PC-9 (cell line): ENCODE results near the gene EFNA4. TPM values are rescaled to one million over a fixed set of nuclear protein-coding genes. Genes with fewer than 3 reads are reported as not detected.
A peak's percentile ranks its signal among the peaks of the same experiment; 100 is the strongest.

Experiments used
- BruUV-seq: library from RNA; stranded (reverse); fragments of 400-500 nt; replicated peaks from 2 replicates; lab custom pipeline; 2021; lab: Mats Ljungman, UMichigan
- CTCF ChIA-PET: fragments of 300-600 bp; sonication (Branson Sonifier 250); formaldehyde crosslinking; loops from one replicate; lab custom pipeline; 2022; ENCODE audit warnings: antibody characterized with exemption; lab: Charles Lee
- POLR2A ChIA-PET: fragments of 300-600 bp; sonication (Branson Sonifier 250); formaldehyde crosslinking; loops from one replicate; lab custom pipeline; 2022; ENCODE audit warnings: antibody characterized with exemption; ENCODE audit not compliant: unreplicated experiment; lab: Charles Lee
- DNase-seq, 2 experiments: peaks; one replicate each; pipeline versions ENCODE4 v3.0.0 to v3.0.0-alpha.2; 2015 to 2022; ENCODE audit warnings: mixed read lengths in 1 of 2
- H2AFZ ChIP-seq: fragments of 200-600 bp; sonication (generic); 2 replicates; pipeline ENCODE4 v1.8.1; 2017; ENCODE audit warnings: antibody characterized with exemption
- H3F3A ChIP-seq: fragments of 200-600 bp; sonication (generic); 2 replicates; pipeline ENCODE4 v1.8.1; 2017; ENCODE audit warnings: antibody characterized with exemption, mild to moderate bottlenecking, low read depth; ENCODE audit not compliant: insufficient read depth
- H3K27ac ChIP-seq: fragments of 200-600 bp; sonication (generic); 2 replicates; pipeline ENCODE4 v1.6.1; 2016; ENCODE audit warnings: mixed run types
- H3K27me3 ChIP-seq: fragments of 200-600 bp; sonication (generic); 2 replicates; pipeline ENCODE4 v1.6.1; 2016; ENCODE audit warnings: low read depth, mixed run types; ENCODE audit not compliant: insufficient read depth
- H3K36me3 ChIP-seq: fragments of 200-600 bp; sonication (generic); 2 replicates; pipeline ENCODE4 v1.6.1; 2016; ENCODE audit warnings: low read depth, mixed run types
- H3K4me1 ChIP-seq: fragments of 200-600 bp; sonication (generic); replicated peaks from 2 replicates; pipeline ENCODE4 v1.6.1; 2016; ENCODE audit warnings: mixed run types; ENCODE audit not compliant: insufficient read depth
- H3K4me2 ChIP-seq: fragments of 200-600 bp; sonication (generic); 2 replicates; pipeline ENCODE4 v1.6.1; 2017; ENCODE audit warnings: mixed run types
- H3K4me3 ChIP-seq: fragments of 200-600 bp; sonication (generic); 2 replicates; pipeline ENCODE4 v1.6.1; 2016; ENCODE audit warnings: mixed run types
- H3K79me2 ChIP-seq: fragments of 200-600 bp; sonication (generic); 2 replicates; pipeline ENCODE4 v1.6.1; 2017; ENCODE audit warnings: low read depth, mixed run types
- H3K9me2 ChIP-seq: fragments of 200-600 bp; sonication (generic); 2 replicates; pipeline ENCODE4 v1.8.1; 2017; ENCODE audit warnings: mild to moderate bottlenecking; ENCODE audit not compliant: insufficient read depth
- H3K9me3 ChIP-seq: fragments of 200-600 bp; sonication (generic); 2 replicates; pipeline ENCODE4 v1.8.1; 2016; ENCODE audit warnings: low read depth; ENCODE audit not compliant: insufficient read depth
- H4K20me1 ChIP-seq: fragments of 200-600 bp; sonication (generic); 2 replicates; pipeline ENCODE4 v1.8.1; 2017; ENCODE audit not compliant: insufficient read depth
- CTCF ChIP-seq: fragments of 200-600 bp; sonication (generic); conservative IDR thresholded peaks from 2 replicates; pipeline ENCODE4 v1.6.1; 2017; ENCODE audit warnings: mixed run types, antibody characterized with exemption, mild to moderate bottlenecking, moderate library complexity
- EZH2 ChIP-seq: fragments of 200-600 bp; sonication (generic); IDR thresholded peaks from 2 replicates; pipeline ENCODE4 v1.8.0; 2017; ENCODE audit warnings: antibody characterized with exemption, low read depth
- intact Hi-C: fragments of 100-400 bp; cut with micrococcal nuclease; formaldehyde crosslinking; loops from one replicate; pipeline ENCODE4 v1.10.0; 2022; ENCODE audit not compliant: unreplicated experiment
- total RNA-seq: library from RNA; stranded (reverse); gene quantifications from 2 replicates; pipeline ENCODE4 v1.2.3, GENCODE V29; 2021

Gene EFNA4
- total RNA-seq, 1 experiment from 2014 or later = 14.0 TPM

- Histone ChIP-seq H3K9me2 (no peaks in the 10 kb centered on the region), H3K4me3 (peak overlapping the region; percentile 73), H3K36me3 (no peaks in the 10 kb centered on the region), H3K4me2 (peak overlapping the region; percentile 85), H3F3A (peaks cover 27% of the 10 kb centered on the region), H3K27me3 (no peaks in the 10 kb centered on the region), H4K20me1 (no peaks in the 10 kb centered on the region), H3K9me3 (no peaks in the 10 kb centered on the region), H3K79me2 (peaks cover 24% of the 10 kb centered on the region), H3K4me1 (peaks cover 34% of the 10 kb centered on the region), H2AFZ (peak overlapping the region; percentile 90), H3K27ac (0 out of 2 replicates have a peak overlapping the region, but pooled peaks have one; percentile 3)
- no peak for TF ChIP-seq CTCF
- no peak for TF ChIP-seq EZH2
- ChIA-PET POLR2A (interaction anchor here (0.5 to 1.0 kb wide), 4 partner anchors 16 to 1438 kb away, joined by 3 to 10 read pairs (median 4); partner anchors contain the start of gene SHC1), CTCF (interaction anchor here (0.6 to 1.4 kb wide), 11 partner anchors 13 to 456 kb away, joined by 3 to 11 read pairs (median 4); partner anchors contain the start of genes PBXIP1, SHC1 and ZBTB7B)
- no peak for DNase-seq
- BruUV-seq = no TSS peak
- intact Hi-C loops = loop anchor here (2.0 kb wide), 1 partner anchor 91 kb away; the partner anchor contains the start of gene PYGO2
These were observed 12.2 kb upstream of the EFNA4 start for GRCh38 chr1:155051342-155051776.

- no peaks in the 10 kb centered on the region for H4K20me1 ChIP-seq
- H3K4me3 ChIP-seq = peak overlapping the region; percentile 73
- POLR2A ChIA-PET = interaction anchor here (0.5 to 0.8 kb wide), 6 partner anchors 33 to 1438 kb away, joined by 3 to 7 read pairs (median 4); partner anchors contain the start of genes FLAD1 and ZBTB7B
- intact Hi-C loops = loop anchor here (1.0 to 2.0 kb wide), 2 partner anchors 51 to 91 kb away; partner anchors contain the start of gene PYGO2
- no peaks in the 10 kb centered on the region for H3K36me3 ChIP-seq
- peak overlapping the region; percentile 90 for H2AFZ ChIP-seq
- CTCF ChIA-PET = interaction anchor here (0.6 to 1.4 kb wide), 12 partner anchors 33 to 643 kb away, joined by 3 to 17 read pairs (median 5); partner anchors contain the start of genes KCNN3, PBXIP1 and ZBTB7B
- H3F3A ChIP-seq = peaks cover 27% of the 10 kb centered on the region
- peaks cover 24% of the 10 kb centered on the region for H3K79me2 ChIP-seq
- H3K27me3 ChIP-seq = no peaks in the 10 kb centered on the region
- BruUV-seq = no TSS peak
- peaks cover 34% of the 10 kb centered on the region for H3K4me1 ChIP-seq
- no peaks in the 10 kb centered on the region for H3K9me3 ChIP-seq
- no peaks in the 10 kb centered on the region for H3K9me2 ChIP-seq
- peak overlapping the region; percentile 85 for H3K4me2 ChIP-seq
- DNase-seq = peak in 1 of 2 experiments; percentile 64
- TF ChIP-seq CTCF (no peak), EZH2 (no peak)
- H3K27ac ChIP-seq = 0 out of 2 replicates have a peak overlapping the region, but pooled peaks have one; percentile 3
These were observed 11.7 kb upstream of the EFNA4 start for GRCh38 chr1:155051777-155052398.
